Measurements from ENCODE around the gene RGL1.

The RGL1 gene

DNA sequence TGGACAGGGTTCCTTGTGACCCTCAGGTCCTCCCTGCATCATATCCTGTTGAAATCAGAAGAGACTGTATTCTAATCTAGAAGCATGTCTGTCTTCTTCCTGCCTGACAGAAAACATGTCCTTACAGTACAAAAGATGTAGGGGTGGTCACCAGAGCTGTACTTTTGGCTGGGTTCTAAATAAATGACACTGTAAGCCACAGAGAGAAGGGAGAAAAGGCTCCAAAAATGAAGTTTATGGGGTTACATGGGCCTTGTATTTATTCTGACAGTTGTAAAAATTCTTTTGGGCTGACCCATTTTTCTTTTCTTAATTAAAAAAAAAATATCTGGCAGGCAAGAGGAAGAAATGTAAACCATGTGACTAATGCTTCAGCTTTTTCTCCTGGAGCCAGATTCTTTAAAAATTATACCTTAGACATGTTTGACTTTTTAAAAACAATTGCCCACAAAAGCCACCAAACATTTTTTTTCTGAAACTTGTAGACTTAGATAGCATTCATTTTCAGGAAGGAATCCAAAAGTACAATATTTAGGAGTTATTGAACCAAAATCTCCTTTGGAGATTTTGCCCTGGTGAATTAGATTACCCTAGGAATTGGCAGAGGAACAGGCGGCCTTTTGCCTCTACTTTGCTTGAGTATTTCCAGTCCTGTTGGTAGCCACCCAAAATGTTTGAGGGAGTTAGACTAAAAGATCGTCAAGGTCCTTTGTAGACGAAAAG lies 17.1 kb downstream of the RGL1 start:
- DNase-seq (ENCODE audit: low spot score): no peak

DNA sequence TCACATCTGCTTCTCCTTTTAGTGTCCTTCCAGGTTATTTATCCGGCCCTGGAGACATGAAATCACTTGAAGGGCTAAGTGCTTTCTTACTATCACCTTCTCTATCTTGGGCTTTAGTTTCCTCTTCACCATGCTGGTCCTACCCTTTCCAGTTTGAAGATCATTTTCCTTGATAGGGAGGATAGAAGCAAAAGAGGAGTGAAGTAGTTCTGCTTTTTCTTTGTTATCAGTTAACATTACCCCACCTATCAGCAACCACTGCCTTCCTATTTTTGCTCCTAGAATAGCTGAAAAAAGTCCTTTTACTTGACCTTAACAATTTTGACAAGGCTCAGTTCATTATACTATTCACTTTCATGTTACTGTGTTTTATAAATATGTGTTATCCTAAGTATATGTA lies 19.4 kb downstream of the RGL1 start:
- no peak for DNase-seq (ENCODE audit: low spot score)

DNA sequence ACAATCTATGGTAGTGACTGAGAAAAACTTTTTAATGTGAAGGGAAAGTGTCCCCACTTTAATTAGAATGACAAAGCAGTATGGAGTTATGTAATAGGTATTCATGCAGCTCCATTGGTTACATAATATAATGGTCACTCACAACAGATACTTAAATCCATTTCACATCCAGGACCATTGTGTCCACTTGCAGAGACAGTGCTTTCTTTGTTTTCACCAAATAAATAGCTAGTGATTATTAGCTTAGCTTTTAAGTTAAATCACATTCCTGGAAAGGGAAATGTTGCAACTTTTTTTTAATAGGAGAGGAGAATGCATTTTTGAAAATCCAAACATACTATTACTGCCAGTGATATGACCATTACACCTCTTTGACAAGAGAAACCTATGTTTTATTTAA lies 22.9 kb downstream of the RGL1 start:
- DNase-seq (ENCODE audit: low spot score): no peak

DNA sequence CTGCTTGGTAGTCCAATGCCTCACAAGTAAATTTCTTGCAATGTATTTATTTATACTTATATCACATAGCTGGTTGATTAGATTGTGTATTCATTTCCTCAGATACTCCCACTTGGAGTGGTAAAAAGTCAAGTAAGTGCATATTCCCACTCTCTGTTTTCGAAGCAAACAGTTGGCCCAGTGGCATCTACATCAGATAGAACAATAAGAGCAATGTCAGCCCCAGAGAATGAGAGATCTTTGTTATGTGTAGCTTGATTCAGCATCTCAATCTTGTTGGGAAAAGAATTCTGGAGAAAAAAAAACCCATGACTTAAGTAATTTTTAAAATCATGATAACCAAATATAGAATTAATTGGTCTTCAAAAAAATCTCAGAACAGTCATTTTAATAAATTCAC lies 25.5 kb downstream of the RGL1 start:
- no peak for DNase-seq (ENCODE audit: low spot score)

DNA sequence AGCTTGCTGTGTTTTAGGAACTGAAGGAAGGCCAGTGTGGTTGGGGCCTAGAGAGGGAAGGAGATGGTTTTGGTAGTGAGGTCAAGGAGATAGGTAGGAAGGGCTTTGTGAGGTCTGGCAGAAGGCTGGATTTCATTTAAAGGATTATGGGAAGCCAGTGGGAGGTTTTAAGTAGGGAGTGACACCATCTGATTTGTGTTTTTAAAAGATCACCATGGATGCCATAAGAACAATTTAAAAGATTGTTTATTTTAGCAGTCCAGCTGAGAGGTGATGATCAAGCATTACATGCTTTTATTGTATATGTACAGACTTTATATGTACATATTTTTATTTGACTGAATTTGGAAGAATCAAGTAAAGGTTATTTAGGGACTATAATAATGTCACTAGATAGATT lies 26.4 kb downstream of the RGL1 start:
- no peak for DNase-seq (ENCODE audit: low spot score)

- no peak for DNase-seq (ENCODE audit: low spot score)
These were observed 27.5 kb downstream of the RGL1 start for GRCh38 chr1:183832459-183832858.

GRCh38 chr1:183834568-183834967 lies 29.6 kb downstream of the RGL1 start:
- DNase-seq (ENCODE audit: low spot score): no peak

DNA sequence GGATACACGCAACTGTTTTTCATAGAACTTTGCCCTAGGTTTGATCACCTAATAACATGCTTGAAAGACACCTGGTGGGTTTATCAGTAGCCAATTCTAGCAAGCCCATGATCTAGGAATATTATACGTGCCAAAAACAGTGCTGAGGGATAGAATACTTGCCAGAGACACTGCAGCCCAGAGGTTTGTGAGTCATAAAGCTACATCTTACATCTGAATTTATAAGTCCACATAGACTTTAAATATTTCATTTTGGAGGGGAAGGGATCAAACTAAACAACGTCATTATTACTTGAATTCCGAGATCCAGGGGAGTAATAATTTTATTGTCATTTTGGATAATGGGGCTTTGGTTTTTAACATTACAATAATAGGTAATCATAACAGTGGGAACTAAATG lies 31.7 kb downstream of the RGL1 start:
- no peak for DNase-seq (ENCODE audit: low spot score)

DNA sequence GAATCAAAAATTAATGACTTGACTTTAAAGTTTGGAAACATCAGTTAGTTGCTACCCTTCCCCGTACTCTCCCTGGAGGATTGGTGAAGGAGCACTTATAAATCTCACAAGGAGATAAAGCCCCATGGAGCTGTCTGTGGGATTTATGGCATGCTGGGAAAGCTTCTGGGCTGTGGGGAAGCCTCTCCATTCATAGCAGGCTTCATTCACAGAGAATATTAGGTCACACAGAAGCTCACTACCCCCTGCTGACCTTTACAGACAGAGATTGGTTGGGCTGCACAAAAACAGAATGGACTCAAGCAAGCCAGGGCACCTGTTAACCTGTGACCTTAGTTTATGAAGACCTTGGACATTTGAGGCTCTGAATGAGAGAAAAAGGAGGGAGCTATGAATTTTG lies 32.1 kb downstream of the RGL1 start:
- DNase-seq (ENCODE audit: low spot score): no peak

GRCh38 chr1:183838221-183838620 lies 33.3 kb downstream of the RGL1 start:
- no peak for DNase-seq (ENCODE audit: low spot score)

- DNase-seq (ENCODE audit: low spot score): no peak
These were observed 35.2 kb downstream of the RGL1 start for GRCh38 chr1:183840140-183840539.

DNA sequence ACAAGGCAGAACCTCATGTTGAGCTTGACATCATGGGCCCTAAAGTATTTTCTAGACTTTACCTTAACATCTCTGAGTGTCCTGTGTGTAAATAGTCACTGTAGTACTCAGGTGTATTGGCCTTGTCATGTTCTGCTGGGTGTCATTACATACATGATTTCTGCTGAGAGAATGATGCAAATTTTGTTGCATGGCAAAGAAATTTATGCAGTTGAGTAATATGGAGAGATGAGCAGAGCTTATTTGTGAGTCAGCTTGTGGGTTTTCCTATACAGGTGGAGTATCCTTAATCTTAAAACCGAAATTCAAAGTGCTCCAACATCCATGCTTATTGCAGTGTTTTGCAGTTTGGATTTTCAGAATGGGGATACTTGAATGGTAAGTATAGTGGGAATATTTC lies 36.6 kb downstream of the RGL1 start:
- DNase-seq (ENCODE audit: low spot score): no peak

DNA sequence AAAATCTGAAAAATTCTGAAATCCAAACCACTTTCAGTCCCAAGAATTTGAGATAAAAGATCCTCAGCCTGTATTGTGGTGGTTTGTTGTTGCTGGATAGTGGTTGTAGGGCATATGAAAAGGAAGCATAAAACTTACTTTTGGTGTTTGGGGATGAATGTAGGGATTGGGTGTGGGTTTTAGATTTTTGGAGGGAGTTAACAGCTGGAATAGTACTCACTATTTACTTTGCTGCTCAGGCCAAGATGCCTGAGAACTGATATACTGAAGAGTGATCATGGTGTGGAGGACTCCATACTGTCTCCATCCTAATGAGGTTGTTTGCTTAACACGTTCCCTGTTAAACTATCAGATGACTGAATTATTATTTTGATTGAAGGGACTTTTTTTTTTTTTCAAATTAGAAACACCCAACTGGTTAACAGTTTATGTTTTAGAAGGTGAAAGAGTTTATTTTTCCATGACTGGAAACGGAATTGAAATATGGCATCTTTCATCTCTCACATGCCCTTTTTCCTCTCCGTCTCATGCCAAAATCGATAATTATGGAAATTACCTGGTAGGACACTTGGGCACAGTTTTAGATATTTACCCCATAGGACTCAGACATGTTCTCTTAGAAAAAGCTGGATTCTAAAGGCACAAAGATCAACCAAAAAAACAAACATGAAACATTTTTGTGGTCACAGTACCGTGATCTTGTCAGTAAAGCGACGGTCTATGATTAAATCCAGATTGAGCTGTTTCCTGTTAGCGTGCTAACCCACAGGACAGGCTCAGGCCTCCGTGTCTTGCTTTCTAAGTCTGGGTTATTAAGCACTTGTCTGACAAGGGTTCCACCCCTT lies 37.3 kb downstream of the RGL1 start:
- DNase-seq (ENCODE audit: low spot score): no peak

DNA sequence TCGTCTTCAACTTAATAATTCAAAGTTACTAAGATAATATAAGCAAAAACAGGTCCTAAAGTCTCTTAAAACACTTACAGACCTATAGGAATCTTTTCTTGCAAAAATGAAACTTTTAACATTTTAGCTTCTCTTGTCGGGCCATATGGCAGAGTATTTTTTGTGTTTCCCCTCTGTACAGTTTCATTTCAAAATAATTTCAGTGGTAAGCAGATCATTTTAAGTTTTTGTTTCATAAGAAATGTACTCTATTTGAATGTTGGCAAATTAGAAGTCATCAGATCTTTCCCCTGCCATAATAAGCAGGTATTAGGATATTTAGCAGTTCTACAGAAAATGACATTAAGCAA lies 37.9 kb downstream of the RGL1 start:
- DNase-seq (ENCODE audit: low spot score): no peak

GRCh38 chr1:183844806-183845205 lies 39.9 kb downstream of the RGL1 start:
- DNase-seq (ENCODE audit: low spot score): no peak

DNA sequence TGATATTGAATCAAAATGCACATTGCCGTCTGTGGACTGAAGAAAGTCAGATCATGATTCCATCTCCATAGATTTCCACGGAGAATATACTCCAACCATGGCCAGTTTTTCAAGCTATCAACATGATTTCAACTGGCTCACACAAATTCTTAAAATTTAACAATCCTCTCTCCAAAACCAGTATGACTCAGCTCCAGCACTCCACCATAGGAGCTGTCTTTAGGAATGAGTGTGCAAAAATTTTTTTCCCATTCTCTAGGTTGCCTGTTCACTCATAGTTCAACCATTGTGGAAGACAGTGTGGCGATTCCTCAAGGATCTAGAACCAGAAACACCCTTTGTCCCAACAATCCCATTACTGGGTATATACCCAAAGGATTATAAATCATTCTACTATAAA lies 40.8 kb downstream of the RGL1 start:
- no peak for DNase-seq (ENCODE audit: low spot score)

- DNase-seq (ENCODE audit: low spot score): no peak
These were observed 42.7 kb downstream of the RGL1 start for GRCh38 chr1:183847641-183848040.

- DNase-seq (ENCODE audit: low spot score): no peak
These were observed 45.9 kb downstream of the RGL1 start for GRCh38 chr1:183850852-183851251.

- DNase-seq (ENCODE audit: low spot score): no peak
These were observed 54.2 kb downstream of the RGL1 start for GRCh38 chr1:183859119-183859518.

GRCh38 chr1:183859831-183860230 lies 54.9 kb downstream of the RGL1 start:
- no peak for DNase-seq (ENCODE audit: low spot score)

- no peak for DNase-seq (ENCODE audit: low spot score)
These were observed 58.0 kb downstream of the RGL1 start for GRCh38 chr1:183862967-183863366.

DNA sequence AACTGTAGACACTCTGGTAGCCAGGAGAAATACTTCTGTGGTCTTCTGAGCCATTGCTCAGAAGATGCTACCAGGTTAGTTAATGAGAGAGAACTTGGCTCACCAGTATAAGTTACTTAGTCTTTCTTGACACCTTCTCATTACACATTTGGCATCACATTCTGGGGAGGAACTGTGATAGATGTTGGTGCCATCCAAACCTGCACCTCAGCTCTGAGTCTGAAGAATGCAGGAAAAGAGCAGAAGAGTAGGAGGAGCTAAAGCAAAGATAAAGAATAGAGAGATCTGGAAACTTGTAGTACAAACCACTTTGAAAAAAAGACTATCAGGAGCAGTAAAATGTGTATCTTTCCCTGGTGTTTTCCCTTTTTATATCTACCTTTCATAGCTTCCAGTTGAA lies 58.9 kb downstream of the RGL1 start:
- DNase-seq (ENCODE audit: low spot score): no peak

- no peak for DNase-seq (ENCODE audit: low spot score)
These were observed 59.7 kb downstream of the RGL1 start for GRCh38 chr1:183864611-183865010.

DNA sequence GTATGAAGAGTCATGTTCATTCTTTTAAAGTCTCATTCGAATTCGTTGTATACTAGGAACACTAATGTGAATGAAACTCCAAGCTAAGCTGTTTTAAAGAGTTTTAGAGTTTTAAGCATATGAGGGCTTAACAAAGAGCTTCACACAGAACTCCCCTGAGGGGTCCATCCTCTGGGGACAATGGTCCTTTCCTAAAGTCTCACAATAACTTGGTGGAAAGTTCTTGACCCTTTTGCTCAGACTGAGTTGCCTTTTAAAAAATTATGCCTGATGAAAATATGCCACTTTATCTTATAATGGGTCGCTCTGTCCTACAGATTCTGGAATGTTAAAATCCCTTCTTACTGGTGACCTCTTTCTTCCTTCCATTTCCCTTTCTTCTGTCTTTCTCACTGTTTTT lies 64.3 kb downstream of the RGL1 start:
- DNase-seq (ENCODE audit: low spot score): no peak
